Stimulated activated CD4-positive, alpha-beta T cell treated with anti-CD3 and anti-CD28 coated beads, Interleukin-12 subunit alpha, Interleukin-12 subunit beta, amount 100 ng/mL, for 48 hours (primary cell): ENCODE data around the gene TRAP1.

ENCODE experiments used
- DNase-seq, 3 donors: peaks; one replicate each; pipeline ENCODE4 v3.0.0-alpha.2; 2020; ENCODE audit warnings: low read depth in 2 of 3, low spot score in 1 of 3

TRAP1 gene

GRCh38 chr16:3652373-3653195, 64.7 kb downstream of the TRAP1 start:
- DNase-seq = no peak

GRCh38 chr16:3651461-3652372, 65.6 kb downstream of the TRAP1 start:
- no peak for DNase-seq

- DNase-seq = no peak
Measured at GRCh38 chr16:3650631-3651265, 66.6 kb downstream of the TRAP1 start.

GRCh38 chr16:3646348-3646920, 70.9 kb downstream of the TRAP1 start:
- no peak for DNase-seq

- no peak for DNase-seq
Measured at GRCh38 chr16:3645504-3646347, 71.6 kb downstream of the TRAP1 start.

GRCh38 chr16:3645108-3645503, 72.2 kb downstream of the TRAP1 start:
- DNase-seq = no peak

- no peak for DNase-seq
Measured at GRCh38 chr16:3643095-3643730, 74.1 kb downstream of the TRAP1 start.

GRCh38 chr16:3642397-3643094, 74.8 kb downstream of the TRAP1 start:
- DNase-seq = no peak

- no peak for DNase-seq
Measured at GRCh38 chr16:3641801-3642396, 75.4 kb downstream of the TRAP1 start.

GRCh38 chr16:3640632-3641501, 76.5 kb downstream of the TRAP1 start:
- no peak for DNase-seq

GRCh38 chr16:3640207-3640606, 77.1 kb downstream of the TRAP1 start:
- no peak for DNase-seq

GRCh38 chr16:3638916-3639644, 78.2 kb downstream of the TRAP1 start:
- no peak for DNase-seq

- peak in 1 of 3 donors; percentile 19 for DNase-seq
Measured at GRCh38 chr16:3637371-3637923, 79.9 kb downstream of the TRAP1 start.

- no peak for DNase-seq
Measured at GRCh38 chr16:3625911-3626732, 91.2 kb downstream of the TRAP1 start.

GRCh38 chr16:3625331-3625730, 92.0 kb downstream of the TRAP1 start:
- DNase-seq = no peak

- DNase-seq = no peak
Measured at GRCh38 chr16:3623642-3624041, 93.7 kb downstream of the TRAP1 start.
